HG03457 (cell line): Measurements from ENCODE around the gene TMEM266.

Source experiments
- ATAC-seq: cut with Tn5 transposase; IDR thresholded peaks from one replicate; pipeline ENCODE4 v1.9.1; 2021; ENCODE audit warnings: moderate number of reproducible peaks; ENCODE audit not compliant: unreplicated experiment

TMEM266 gene

DNA sequence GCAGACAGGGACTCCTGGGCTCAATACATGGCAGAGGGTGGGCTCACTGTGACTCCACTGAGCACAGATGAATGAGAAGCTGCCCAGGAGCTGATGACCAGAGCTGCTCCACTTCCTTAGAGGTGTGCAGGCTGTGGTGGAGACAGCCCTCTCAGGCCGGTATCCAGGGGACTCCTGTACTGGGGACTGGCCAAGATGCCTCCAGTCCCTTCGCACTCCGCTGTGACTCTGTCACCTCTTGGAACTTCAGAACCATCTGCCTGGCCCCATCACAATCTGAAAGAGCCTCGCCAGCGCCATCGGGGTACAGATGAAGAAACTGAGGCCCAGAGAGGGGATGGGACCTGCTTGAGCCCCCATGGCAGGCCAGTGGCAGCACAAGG, 140.3 kb downstream of the TMEM266 start:
- ATAC-seq = no peak

DNA sequence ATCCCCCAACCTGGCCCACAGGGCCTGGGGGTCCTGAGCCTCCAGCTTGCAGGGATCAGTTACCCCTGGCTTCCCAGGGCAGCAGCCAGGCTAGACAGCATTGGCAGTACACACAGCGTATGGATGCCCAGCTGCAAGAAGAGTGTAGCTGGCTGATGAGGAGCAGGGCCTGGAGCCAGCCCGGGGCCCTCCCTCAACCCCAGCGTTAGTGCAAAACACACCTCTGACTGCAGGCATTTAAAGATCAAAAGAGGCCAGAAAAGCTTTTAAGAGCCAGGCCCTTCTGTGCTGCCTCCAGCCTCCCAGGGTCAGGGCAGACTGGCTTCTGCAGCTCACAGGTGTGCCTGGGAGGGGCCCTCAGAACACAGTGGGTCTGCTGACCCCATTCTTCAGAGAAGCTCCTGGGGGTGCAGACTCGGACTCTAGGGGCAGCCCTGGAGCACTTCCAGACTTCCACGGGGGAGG, 140.9 kb downstream of the TMEM266 start:
- ATAC-seq = no peak

DNA sequence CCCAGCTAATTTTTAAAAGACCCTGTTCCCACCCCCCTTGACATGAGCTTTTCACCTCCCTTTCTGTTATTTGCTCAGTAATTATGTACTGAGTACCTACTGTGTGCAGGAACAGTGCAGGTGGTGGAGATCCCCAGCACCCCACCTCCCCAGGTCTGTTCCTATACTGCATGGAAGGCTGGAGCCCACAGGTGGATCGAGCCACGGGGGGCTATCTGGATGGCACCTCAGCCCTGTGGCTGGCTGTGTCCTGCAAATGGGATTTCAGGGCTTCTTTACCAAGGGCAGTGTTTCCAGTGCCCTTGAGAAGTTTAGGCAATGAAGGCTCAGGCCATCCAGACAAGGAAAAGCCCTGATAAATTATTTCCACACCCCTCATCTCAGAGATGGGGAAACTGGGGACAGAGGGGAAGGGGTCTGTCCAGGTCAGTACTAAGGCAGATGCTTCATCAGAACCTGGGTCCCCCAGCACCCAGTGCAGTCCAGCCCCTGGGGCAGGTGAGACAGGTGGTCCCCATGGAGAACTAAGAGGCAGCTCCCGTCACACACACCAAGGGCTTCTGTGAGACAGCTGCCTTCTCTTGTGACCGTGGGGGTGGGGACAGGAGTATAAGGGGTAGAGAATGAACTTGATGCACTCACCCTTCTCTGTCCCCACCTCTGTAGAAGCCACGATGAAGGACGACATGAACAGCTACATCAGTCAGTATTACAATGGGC, 141.9 kb downstream of the TMEM266 start:
- ATAC-seq = no peak

DNA sequence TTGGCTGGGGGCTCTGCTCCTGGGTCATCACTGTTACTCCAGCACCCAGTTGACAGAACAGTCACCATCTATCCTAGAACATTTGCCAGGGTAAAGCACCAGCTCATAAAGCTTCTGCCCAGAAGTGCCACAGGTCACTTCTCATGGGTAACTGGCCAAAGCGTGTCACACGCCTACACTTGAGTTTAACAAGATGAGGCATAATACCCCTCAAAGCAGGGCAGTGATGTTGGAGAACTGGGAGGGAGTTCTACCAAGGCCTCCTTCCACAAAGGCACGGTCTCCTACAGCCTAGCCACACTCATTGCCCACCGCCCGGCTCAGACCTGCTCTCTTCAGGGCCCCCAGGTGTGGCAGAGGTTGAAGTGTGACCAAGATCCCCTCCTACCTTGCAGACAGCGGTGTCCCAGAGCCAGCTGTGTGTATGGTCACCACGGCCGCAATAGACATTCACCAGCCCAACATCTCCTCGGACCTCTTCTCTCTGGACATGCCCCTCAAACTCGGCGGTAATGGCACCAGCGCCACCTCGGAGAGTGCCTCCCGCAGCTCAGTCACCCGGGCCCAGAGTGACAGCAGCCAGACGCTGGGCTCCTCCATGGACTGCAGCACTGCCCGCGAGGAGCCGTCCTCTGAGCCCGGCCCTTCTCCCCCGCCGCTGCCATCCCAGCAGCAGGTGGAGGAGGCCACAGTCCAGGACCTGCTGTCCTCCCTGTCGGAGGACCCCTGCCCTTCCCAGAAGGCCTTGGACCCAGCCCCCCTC, 143.7 kb downstream of the TMEM266 start:
- no peak for ATAC-seq

DNA sequence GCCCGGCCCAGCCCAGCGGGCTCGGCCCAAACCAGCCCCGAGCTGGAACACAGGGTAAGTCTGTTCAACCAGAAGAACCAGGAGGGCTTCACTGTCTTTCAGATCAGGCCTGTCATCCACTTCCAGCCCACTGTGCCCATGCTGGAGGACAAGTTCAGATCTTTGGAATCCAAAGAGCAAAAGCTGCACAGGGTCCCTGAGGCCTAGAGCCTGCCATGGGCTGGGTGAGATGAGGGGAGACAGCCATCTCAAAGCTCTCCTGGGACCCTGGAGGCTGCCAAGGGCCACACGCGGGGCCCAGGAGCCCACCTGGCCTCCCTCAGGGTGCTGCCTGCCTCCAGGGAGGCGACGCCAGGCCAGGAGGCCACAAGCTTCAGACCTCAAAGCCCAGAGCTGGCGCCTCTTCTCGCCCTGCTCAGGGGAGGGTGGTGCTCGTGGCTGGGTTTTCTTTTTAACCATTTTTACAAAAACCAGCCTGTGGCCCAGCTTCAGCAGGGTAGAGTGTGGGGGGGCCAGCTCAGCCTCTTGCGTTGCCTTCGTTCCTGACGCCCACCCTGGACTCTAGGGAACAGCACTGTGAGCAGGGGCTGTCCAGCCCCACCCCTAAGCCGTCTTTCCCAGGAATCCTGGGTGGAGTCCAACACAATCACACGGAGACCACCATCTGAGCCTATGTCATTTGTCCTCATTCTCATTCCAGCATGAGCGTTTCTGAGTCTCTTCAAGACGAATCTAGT, 144.5 kb downstream of the TMEM266 start:
- no peak for ATAC-seq

DNA sequence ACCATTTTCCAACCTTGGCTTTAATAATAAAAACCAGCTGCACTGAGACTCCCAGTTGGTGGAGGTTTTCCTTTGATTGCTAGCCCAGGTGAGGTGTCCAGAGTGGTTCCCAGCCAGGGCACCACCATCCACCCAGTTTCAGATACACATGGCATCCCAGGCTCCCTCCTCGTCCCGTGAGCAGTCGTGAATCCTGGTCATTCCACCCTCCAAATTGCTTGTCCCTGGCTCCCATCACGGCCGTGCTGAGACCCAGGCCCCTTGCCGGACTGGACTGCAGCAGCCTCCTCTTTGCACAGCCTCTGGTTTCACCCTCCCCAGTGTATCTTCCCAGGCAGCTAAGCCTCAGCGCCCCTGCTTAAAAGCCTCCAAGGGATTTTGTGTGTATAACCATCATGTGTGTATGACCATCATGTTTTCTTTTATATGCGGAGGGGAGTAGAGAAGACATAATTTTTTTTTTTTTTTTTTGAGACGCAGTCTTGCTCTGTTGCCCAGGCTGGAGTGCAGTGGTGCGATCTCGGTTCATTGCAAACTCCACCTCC, 145.2 kb downstream of the TMEM266 start:
- no peak for ATAC-seq

DNA sequence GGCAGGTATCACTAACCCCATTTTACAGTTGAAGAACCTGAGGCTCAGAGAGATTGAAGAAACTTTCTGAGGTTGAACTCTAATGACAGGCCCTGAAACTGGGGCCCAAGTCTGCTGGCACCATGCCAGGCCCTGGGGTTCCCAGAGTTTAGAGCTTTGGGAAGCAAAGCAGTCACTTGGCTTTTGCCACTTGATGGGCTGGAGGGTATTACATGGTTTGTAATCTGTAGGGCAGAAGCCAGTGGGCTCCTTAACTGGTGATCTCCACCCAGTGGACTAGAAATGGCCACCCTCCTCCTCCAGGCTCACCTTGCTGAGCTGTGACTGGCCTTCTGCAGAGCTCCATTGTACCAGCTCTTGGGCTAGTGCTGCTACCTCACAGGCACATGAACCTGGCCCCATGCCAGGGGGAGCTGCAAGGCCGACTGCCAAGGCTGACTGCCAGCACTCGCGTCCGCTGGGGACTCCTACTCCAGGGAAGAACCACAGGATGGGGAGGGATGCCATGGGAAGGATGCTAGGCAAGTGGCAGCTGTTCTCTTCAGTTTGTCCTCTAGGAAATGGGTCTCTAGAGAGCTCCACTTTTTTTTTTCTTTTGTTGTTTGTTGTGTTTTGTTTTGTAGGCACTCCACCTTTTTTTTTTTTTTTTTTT, 146.7 kb downstream of the TMEM266 start:
- no peak for ATAC-seq

DNA sequence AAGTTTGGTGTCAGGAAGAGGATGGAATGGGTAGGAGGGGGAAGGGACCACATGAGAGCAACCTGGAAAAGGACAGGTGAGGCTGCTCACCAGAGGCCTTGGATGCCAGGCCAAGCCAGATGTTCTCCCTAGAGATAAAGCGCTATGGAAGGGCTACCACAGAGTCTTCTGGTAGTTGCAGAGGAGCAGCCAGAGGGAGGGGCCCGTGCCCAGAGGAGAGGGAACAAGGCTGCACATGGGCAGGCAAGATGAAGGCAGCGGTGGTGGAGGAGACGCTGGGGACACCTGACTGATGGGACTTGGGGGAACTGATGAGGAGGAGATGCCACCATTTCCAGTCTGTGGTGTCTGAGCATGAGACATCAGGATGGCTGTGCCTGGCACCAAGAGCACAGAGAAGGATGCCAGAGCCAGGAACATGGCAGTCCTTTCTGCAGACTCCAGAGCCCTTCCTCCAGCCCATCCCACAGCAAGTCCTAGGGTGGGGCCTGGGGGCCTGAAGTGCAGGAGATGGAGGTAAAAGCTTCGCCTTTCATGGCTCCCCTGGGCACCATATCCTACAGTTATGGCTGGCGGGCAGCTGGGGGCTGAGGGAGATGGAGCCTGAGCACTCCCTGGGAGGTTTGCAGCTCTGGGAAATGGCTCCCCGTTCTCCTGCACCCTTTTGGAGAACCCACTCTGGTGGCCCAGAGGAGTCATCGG, 148.4 kb downstream of the TMEM266 start:
- ATAC-seq = no peak

DNA sequence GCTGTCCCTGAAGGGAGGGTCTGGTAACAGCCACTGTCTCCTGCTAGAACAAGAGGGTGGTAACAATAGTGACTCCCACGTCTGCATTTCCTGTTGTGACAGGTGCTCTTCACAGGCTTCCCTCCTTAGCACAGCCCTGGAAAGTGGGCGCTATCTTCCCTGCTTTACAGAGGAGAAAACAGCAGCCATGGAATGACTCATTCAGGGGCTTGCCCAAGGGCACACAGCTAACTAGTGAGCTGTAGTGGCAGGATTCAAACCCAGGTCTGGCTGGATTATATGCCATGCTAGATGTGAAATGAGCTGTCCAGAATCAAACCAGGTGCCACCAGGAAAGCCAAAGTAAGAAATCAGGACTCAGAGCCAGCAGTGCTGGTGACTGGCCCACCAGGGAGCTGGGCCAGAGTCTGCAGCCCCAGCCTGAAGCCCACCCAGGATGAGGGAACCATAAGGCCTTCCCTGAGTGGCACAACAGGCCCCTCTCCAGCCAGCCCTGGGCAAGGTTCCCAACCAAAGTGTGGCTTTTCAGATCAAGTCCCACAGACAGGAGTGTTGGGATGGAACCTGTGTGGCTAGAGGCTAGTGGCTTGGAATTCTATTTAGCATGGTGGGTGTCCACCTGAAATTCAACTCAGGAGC, 149.1 kb downstream of the TMEM266 start:
- ATAC-seq = no peak

DNA sequence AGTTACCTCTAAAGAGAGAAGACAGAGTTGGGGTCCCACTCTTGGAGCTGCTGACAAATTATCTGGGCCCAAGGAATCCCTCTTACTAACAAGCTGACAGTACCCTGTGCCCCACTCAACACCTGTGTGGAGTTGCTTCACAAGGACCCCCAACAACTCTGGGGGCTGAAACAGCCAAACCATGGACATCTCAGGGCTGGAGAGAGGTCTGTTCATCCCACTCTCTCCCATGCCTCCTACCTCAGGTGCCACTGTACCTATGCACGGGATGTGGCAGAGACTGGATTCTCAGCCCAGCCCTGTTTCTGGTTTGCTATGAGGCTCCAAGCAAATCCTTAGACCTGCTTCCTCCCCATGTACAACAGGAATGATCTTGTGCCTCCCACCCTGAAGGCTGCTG, 149.7 kb downstream of the TMEM266 start:
- ATAC-seq = no peak

DNA sequence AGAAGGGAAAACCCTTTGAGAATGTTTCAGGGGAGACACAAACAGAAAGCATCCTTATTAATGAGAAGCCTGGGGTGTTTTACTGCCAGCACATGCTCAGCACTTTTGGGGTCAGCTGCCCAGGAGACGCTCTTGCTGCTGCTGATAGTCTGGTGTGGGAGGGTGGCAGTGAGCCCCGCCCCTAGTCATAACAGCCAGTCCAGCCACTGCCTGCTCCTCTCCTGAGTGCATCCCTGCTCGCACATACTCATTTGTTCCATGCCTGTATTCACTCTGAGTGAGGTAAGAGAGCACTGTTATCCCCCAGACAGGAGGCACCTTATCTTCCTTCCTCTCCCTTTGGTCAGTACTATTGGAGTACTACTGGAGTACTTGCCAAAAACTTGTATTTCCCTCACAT, 150.2 kb downstream of the TMEM266 start:
- no peak for ATAC-seq

DNA sequence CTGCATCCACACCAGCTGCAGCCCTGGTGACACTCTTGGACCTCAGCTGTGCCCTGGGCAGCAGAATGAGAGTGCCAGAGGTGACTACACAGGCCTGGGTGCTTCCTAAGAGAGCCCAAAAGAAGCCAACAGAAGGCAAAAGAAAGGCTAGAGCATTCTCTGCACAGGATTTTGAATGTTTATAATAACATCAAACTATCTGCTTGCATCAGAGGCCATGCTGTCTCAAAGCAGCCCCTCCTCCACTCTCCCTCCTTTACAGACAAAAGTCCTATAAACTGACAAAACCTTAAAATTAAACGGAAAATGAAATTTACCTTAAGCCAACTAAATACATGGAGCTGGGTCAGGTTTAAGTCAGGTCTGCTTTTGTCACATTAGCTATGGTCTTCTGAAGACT, 155.8 kb downstream of the TMEM266 start:
- no peak for ATAC-seq

DNA sequence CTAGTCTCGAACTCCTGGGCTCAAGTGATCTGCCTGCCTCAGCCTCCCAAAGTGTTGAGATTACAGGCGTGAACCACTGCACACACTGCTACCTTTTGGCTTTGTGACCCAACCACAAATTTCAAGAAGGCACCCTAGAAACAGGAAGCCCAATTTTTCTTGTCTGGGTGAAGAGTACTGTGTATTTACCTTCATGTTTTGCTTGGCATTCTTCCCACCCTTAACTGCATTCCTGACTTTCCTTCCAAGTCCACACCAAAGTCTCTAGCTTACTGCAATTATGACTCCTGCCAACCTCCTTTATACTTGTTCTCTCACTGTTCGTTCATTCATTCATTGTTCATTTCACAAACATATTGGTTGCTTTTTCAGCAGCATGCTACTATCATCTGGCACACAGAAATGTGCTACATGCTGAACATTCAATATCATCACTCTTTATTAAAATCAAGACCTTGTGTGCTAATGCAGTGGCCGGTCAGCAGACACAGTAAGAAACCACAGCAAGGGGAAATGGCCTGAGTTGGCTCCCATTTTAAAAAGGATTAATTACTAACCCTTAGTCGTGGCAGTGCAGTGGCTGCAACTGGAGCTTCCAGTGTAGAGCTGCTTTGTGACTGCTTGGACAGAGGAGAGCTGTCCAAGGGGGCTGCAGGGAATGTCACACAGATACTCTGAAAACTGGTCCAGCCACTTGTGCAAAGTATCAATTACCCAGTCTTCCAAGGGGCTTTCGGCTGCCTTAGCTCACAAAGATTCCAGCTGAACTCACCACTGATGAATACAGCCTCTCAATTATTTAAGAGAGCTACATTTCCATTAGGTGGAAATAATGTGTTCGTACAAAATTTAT, 157.5 kb downstream of the TMEM266 start:
- ATAC-seq = no peak

DNA sequence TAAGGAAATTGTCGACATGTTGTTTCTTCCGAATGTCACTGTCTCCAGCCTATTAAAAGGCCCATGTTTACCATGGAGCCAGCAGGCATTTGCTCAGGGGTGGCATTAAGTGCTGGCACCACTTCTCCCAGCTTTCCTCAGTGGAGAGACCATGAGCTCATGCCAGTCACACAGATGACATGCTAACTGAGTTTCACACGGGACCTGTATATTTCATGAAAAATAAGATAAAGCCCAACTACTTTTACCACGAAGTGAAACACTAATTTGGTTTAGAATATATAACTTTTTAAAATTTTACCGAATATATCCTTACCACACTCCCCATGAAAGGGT, 158.1 kb downstream of the TMEM266 start:
- ATAC-seq = no peak

DNA sequence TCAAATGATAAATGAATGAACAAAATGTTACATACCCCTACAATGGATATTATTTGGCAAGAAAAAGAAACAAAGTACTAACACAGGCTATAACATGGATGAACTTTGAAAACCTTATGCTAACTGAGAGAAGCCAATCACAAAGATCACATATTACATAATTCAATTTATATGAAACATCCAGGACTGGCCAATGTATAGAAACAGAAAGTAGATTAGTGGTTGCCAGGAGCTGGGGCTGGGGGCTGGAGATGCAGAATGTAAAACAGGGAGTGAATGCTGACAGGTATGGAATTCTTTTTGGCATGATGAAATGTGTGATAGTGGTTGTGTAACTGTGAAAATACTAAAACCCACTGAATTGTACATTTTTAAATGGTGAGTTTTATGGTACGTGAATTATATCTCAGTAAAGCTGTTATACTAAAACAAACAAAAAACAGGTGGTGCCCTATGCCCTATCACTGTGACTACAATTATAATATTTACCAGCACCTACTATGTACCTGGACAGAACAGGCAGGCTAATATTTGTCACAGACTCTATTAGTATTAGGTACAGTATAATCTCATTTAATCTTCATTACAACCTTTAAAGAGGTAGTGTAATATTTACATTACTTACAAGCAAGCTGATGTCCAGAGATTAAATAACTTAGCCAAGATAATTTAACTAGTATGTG, 161.4 kb downstream of the TMEM266 start:
- ATAC-seq = no peak

DNA sequence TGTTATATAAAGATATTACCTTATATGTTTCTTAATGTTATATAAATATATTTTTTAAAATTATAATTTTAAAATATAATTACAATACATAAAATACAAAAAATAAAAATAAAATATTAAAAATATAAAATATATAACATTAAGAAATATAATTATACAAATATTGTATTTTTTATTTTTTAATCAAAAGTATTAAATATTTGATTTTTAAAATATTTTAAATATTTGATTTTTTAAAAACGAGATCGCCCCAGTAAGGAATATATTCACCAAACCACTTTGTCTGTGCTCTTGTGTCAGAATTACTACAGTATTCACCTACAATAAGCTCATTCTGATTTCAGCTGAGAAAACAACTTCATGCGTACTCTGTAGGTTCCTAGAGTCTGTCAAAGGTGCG, 162.4 kb downstream of the TMEM266 start:
- no peak for ATAC-seq

DNA sequence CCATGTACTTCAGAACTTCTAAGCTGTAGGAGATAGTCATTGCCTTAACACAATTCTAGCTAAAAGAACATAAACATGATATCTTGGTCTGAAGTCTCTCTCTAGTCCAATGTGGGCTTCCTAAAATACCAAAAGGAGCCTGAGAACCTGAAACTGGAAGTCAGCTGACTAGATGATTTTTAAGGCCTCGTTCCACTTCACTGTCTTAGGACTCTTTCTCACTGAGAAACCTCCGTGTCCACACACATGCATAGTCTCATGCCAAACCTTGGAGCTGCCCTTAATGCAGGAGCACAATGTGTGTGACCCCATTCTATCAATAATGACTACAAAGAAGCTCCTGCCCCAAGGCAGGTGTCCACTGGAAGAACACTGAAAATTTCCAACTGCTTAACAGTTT, 163.7 kb downstream of the TMEM266 start:
- ATAC-seq = no peak

DNA sequence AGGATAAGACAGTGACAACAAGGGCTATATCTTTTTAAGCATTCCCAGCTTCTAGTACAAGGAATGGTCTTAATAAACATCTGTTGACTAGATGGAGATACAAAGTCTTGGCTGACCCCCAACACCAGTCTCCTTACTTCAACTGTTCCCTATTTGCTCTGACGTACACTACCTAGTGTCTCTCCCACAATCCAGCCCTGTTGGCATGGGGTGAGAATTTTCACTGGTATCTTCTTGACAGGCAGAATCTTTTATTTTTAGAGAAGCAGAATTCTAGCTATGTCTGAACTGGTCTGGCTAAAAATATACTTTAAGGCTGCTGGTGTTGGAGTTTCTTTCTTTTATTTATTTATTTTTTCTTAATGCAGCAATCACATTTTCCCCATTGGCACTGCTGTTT, 169.5 kb downstream of the TMEM266 start:
- ATAC-seq = no peak

DNA sequence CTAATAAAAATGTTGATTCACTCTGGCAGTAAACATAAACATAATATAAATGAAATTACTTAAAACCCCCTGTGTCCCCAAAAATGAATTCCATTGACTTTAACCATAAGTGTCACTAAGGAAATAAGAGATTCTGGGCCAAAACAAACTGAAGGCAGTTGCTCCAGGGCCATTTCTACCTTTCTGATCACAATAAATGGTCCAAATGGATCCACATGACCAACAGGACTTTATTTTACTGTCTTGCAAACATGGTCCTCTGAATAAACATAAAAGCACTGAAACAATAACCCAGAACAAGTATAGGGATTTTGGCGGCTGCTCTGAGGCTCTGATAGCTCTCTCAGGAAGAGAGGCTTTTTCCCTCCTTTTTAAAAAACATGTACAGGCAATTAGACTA, 174.1 kb downstream of the TMEM266 start:
- ATAC-seq = no peak
